ENCODE data around the gene UBE3A.

UBE3A gene

DNA sequence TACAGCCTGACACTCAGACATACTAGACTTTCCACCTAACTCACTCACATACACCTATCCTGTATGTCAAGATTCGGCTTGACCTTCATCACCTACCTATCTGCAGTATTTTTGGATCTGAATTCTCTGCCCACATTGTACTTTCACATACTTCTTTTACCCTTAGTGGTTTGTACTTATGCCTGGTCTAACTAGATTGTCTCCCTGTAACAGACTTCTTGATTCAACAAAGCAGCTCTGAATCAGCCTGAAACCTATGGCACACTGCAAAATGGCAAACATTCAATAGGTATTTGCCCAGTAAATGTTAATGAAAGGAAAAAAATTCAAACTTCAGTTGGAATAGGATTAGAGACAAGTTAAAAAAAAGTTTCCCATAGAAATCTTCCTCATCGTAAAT, 106.5 kb downstream of the UBE3A start:
- no peak for DNase-seq

DNA sequence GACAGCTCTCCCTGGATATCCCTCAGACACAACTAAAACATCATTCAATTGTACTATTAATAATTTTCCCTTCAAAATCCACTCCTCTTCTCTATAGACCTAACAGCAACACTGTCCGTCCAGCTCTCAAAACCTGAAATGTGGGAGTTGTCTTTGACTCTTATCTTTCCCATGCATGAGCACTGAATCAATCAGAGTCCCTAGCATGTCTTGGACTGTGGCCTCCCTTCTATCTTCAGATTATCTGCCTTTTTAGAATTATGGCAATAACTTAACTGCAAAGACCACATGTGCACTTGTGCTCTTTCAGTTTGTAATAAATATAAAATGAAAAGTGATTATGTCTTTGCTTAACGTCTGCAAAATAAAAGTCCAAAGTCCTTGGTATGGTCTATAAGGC, 107.0 kb downstream of the UBE3A start:
- no peak for DNase-seq

DNA sequence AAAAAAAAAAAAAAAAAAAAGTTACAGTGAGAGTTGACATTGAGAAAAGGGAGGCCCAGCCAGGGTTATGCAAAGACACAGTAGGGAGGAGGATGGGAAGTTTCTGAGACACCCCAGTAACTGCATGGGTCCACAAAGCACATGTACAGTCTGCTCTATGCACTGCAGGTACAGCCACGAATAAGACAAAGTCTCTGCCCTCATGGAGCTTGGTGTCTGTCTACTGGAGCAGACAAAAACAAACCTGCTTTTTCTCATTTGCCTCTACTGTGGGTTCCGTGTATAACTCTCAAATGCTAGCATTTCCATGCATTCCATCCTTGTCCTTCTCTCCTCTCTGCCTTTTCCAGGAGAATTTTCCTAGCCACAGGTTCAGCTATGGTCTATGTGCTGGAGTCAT, 107.4 kb downstream of the UBE3A start:
- DNase-seq: no peak

DNA sequence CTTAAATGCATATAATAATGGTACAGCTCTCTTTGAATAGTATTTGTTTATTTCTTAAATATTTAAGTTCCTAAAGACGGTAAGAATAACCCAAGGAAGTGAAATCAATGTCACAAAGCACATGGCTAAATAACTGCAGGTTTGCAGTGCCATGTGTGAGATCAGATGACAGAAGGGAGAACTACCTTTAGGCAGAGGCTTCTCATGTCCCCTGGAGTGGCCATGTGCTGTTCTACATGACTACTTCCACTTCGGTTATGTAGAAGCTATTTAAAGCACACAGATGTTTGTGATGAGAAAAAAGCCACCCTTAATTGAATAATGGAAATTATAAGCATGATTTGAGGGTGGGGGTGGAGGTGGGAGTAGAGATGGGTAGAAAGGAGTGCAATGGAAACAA, 109.1 kb downstream of the UBE3A start:
- DNase-seq: no peak

DNA sequence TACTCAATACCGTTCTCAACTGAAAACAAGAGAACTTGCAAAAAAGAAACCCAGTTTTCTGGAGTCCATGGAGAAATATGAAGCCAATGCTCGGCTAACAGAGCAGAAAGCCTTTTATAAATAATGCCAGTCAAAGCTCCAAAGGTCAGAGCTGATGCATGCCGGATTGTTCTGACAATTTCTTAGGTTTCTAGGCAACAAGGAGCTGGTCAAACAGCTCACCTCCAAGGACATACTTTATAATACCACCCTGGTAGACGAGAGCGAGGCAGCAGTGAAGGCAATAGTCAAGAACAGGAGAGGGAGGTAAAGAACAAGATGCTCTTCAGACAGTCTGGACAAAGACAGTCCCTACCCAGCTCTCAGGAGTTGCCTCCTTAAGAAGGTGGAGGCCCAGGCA, 111.1 kb downstream of the UBE3A start:
- no peak for DNase-seq

DNA sequence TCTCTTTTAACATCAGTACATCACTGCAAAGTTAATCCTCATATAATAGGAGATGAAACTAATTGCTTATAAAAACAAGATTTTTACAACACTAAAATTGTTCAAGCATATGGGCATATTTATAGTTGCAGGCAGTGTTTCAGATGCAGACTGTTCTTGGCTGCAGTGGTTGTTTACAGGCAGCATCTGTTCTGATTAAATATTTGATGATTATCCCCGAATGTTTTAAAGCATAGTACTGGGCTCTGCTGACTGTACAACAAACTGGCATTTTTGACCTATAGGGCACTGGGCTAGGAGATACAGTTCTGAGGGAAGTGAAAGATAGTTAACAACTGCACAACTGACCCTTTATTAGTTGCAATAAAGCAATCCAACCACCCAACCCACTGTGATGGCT, 113.6 kb downstream of the UBE3A start:
- DNase-seq: no peak

DNA sequence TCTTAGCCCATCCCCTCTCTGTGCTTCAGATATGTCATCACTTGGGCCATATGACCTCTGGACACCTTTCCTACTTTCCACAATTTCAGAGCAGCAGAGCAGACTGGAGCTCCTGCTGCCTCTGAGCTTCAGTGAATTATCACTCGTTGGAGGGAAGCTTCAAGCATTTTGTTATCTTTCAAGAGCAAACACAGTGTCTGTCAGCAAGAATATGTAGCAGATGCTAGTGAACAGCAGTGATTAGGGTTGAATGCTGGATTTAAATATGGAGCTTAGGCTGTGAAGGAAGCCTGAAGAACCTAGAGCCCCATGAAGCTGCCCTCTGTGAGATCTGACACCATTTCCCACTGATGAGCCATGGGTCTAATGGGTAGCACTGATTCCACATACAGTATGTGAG, 115.4 kb downstream of the UBE3A start:
- peak in 1 of 58 donors; percentile 1 for DNase-seq

DNA sequence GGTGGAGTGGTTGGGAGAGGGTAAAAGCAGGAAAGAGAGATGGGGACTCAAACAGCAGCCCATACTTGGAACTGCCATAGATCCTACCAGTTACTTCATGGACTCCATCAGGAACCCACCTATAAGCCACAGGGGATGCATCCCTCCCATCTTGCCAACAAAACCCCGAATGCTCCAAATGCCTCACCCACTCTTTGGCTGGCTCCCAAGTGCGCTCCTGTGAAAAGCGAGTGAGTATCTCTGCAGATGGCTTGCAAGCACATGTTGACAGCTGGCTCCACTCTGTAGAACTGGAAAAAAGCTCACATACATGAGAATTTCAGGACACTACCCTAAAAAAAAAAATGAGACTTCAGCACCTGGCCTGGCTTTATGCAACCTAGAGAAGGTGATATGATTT, 151.0 kb downstream of the UBE3A start:
- no peak for DNase-seq
